Activated CD4-positive, alpha-beta memory T cell treated with anti-CD3 and anti-CD28 coated beads for 36 hours (primary cell): ENCODE measurements around the gene CABP4. TPM values are rescaled to one million over a fixed set of nuclear protein-coding genes. Genes with fewer than 3 reads are reported as not detected.

ENCODE experiments used
- CTCF ChIA-PET: fragments of 350-600 bp; sonication (Branson Sonifier 250); formaldehyde crosslinking; loops from one replicate; lab custom pipeline; 2021; ENCODE audit warnings: antibody characterized with exemption, inconsistent platforms; lab: Charles Lee
- POLR2A ChIA-PET: fragments of 350-600 bp; sonication (Branson Sonifier 250); formaldehyde crosslinking; loops from one replicate; lab custom pipeline; 2021; ENCODE audit warnings: antibody characterized with exemption; lab: Charles Lee
- DNase-seq: peaks from one replicate; pipeline ENCODE4 v3.0.0-alpha.2; 2020
- H3K27ac Mint-ChIP-seq: one replicate; pipeline ENCODE4 v1.8.0; 2021; ENCODE audit warnings: mixed read lengths
- H3K27me3 Mint-ChIP-seq: one replicate; pipeline ENCODE4 v1.8.0; 2021; ENCODE audit warnings: mixed read lengths
- H3K36me3 Mint-ChIP-seq: one replicate; pipeline ENCODE4 v1.8.0; 2021; ENCODE audit warnings: mixed read lengths
- H3K4me1 Mint-ChIP-seq: one replicate; pipeline ENCODE4 v1.8.0; 2021; ENCODE audit warnings: low read depth, mixed read lengths
- H3K4me3 Mint-ChIP-seq: one replicate; pipeline ENCODE4 v1.8.0; 2021; ENCODE audit warnings: mild to moderate bottlenecking, mixed read lengths
- H3K9me3 Mint-ChIP-seq: one replicate; pipeline ENCODE4 v1.8.0; 2021; ENCODE audit warnings: mixed read lengths
- intact Hi-C: fragments of 100-400 bp; cut with micrococcal nuclease; formaldehyde crosslinking; loops from one replicate; pipeline ENCODE4 v1.15.1; 2023
- microRNA-seq: library from miRNA; unstranded; fragments of <30 nt; microRNA quantifications from one replicate; pipeline ENCODE4 v1.2.0, GENCODE V29; 2022; ENCODE audit warnings: borderline number of aligned reads, borderline microRNAs expressed, borderline replicate concordance
- total RNA-seq, 2 experiments: library from RNA; stranded (reverse); gene quantifications; one replicate each; pipeline ENCODE4 v1.2.3, GENCODE V29; 2021

CABP4 gene
- total RNA-seq, 2 experiments from 2014 or later = 1.0 to 1.2 TPM

GRCh38 chr11:67507864-67508485 lies 52.8 kb downstream of the CABP4 start, which contains the start of gene CDK2AP2:
CDK2AP2 (minus strand) TSS chr11:67508162; CDS start chr11:67508082, 80 bp downstream.
- CTCF ChIA-PET = interaction anchor here (0.6 to 1.2 kb wide), 4 partner anchors 70 to 152 kb away, joined by 3 to 6 read pairs (median 4); partner anchors contain the start of genes NUDT8, PPP1CA and PTPRCAP

GRCh38 chr11:67508486-67509121 lies 53.5 kb downstream of the CABP4 start:
- peak overlapping the region; percentile 90 for H3K4me3 Mint-ChIP-seq
- DNase-seq = peak; percentile 98
- no peaks in the 10 kb centered on the region for H3K9me3 Mint-ChIP-seq
- CTCF ChIA-PET = interaction anchor here (0.6 to 1.0 kb wide), 2 partner anchors 107 to 121 kb away, joined by 4 to 6 read pairs; partner anchors contain the start of genes NUDT8 and PPP1CA
- intact Hi-C loops = loop anchor here (1.0 to 5.0 kb wide), 3 partner anchors 44 to 236 kb away; partner anchors contain the start of gene GSTP1
- peak overlapping the region; percentile 86 for H3K27ac Mint-ChIP-seq
- peaks cover 25% of the 10 kb centered on the region for H3K4me1 Mint-ChIP-seq
- H3K27me3 Mint-ChIP-seq = peaks cover 1% of the 10 kb centered on the region
- peaks cover 13% of the 10 kb centered on the region for H3K36me3 Mint-ChIP-seq
- POLR2A ChIA-PET = interaction anchor here (1.7 to 1.9 kb wide), 2 partner anchors 22 to 72 kb away, joined by 4 to 5 read pairs; partner anchors contain the start of gene PTPRCAP

More at GRCh38 chr11:67507864-67508485, 52.8 kb downstream of the CABP4 start, which contains the start of gene CDK2AP2:
- Mint-ChIP-seq H3K27me3 (no peaks in the 10 kb centered on the region), H3K4me1 (peaks cover 30% of the 10 kb centered on the region), H3K36me3 (peaks cover 17% of the 10 kb centered on the region), H3K4me3 (peak within 1 kb of the TSS; percentile 90), H3K27ac (peak within 1 kb of the TSS; percentile 98), H3K9me3 (no peaks in the 10 kb centered on the region)
- intact Hi-C loops = loop anchor here (1.0 to 5.0 kb wide), 3 partner anchors 44 to 236 kb away; partner anchors contain the start of gene GSTP1
- DNase-seq = peak; percentile 99
- POLR2A ChIA-PET = interaction anchor here (0.8 to 1.9 kb wide), 3 partner anchors 22 to 71 kb away, joined by 3 to 5 read pairs (median 4); partner anchors contain the start of gene PTPRCAP

- ChIA-PET CTCF (no interaction called here), POLR2A (no interaction called here)
- intact Hi-C loops = no loop called here
- Mint-ChIP-seq H3K4me3 (peak overlapping the region; percentile 47), H3K36me3 (peaks cover 8% of the 10 kb centered on the region), H3K9me3 (no peaks in the 10 kb centered on the region), H3K4me1 (peaks cover 23% of the 10 kb centered on the region), H3K27me3 (peaks cover 1% of the 10 kb centered on the region), H3K27ac (no peak overlapping the region)
- DNase-seq = no peak
These were observed 54.8 kb downstream of the CABP4 start for GRCh38 chr11:67510023-67510345.

Small RNAs within 50 kb of the gene (microRNA-seq; reads per million reads assigned to microRNA genes)
- 2.4 reads per million for gene MIR6752

Other genes starting within 250 kb of the CABP4 start
- gene GRK2, start 188.9 kb upstream of the CABP4 start, total RNA-seq = 100 to 1,000 TPM; 273 to 279 TPM
- gene ANKRD13D, start 166.1 kb upstream of the CABP4 start, total RNA-seq = 10 to 100 TPM; 85.9 to 89.4 TPM
- 10 to 100 TPM; 14.9 to 19.4 TPM for gene SSH3, start 151.8 kb upstream of the CABP4 start, total RNA-seq
- 10 to 100 TPM; 62.0 to 67.4 TPM for gene POLD4, start 101.8 kb upstream of the CABP4 start, total RNA-seq
- under 1 TPM; 0.39 to 0.45 TPM for gene CLCF1, start 81.8 kb upstream of the CABP4 start, total RNA-seq
- gene RAD9A, start 63.4 kb upstream of the CABP4 start, total RNA-seq = 10 to 100 TPM; 31.0 to 39.1 TPM
- 100 to 1,000 TPM; 261 to 267 TPM for gene PPP1CA, start 53.5 kb upstream of the CABP4 start, total RNA-seq
- gene TBC1D10C, start 51.3 kb upstream of the CABP4 start, total RNA-seq = 100 to 1,000 TPM; 123 to 126 TPM
- 1 to 10 TPM; 2.3 to 3.3 TPM for gene CARNS1, start 39.7 kb upstream of the CABP4 start, total RNA-seq
- 10 to 100 TPM; 57.4 to 57.5 TPM for gene RPS6KB2, start 26.9 kb upstream of the CABP4 start, total RNA-seq
- gene PTPRCAP, start 17.7 kb upstream of the CABP4 start, total RNA-seq = 10 to 100 TPM; 93.5 to 97.4 TPM
- gene CORO1B, start 11.9 kb upstream of the CABP4 start, total RNA-seq = 100 to 1,000 TPM; 345 to 358 TPM
- gene GPR152, start 2.6 kb upstream of the CABP4 start, total RNA-seq = not detected
- 10 to 100 TPM; 68.2 to 75.2 TPM for gene TMEM134, start 13.9 kb downstream of the CABP4 start, total RNA-seq
- gene AIP, start 27.7 kb downstream of the CABP4 start, total RNA-seq = 100 to 1,000 TPM; 160 to 169 TPM
- gene PITPNM1, start 50.0 kb downstream of the CABP4 start, total RNA-seq = 100 to 1,000 TPM; 139 to 143 TPM
- 10 to 100 TPM; 82.7 to 84.7 TPM for gene CDK2AP2, start 52.8 kb downstream of the CABP4 start, total RNA-seq
- gene CABP2, start 68.1 kb downstream of the CABP4 start, total RNA-seq = not detected
- gene GSTP1, start 128.5 kb downstream of the CABP4 start, total RNA-seq = 100 to 1,000 TPM; 361 to 362 TPM
- gene NDUFV1, start 151.6 kb downstream of the CABP4 start, total RNA-seq = 100 to 1,000 TPM; 279 to 287 TPM
- gene NUDT8, start 174.6 kb downstream of the CABP4 start, total RNA-seq = 10 to 100 TPM; 23.3 to 24.3 TPM
- not detected for gene TBX10, start 184.4 kb downstream of the CABP4 start, total RNA-seq
- under 1 TPM; 0.29 to 0.33 TPM for gene ACY3, start 195.4 kb downstream of the CABP4 start, total RNA-seq
- not detected for gene ALDH3B2, start 219.3 kb downstream of the CABP4 start, total RNA-seq